NCI-H146 treated with DMSO at 0.1 percent for 48 hours (cell line): Measurements from ENCODE around the gene CNKSR3.

Source experiments
- DNase-seq: peaks from one replicate; lab custom pipeline; 2025; ENCODE audit not compliant: unreplicated experiment; lab: John Stamatoyannopoulos, UW

CNKSR3 gene

GRCh38 chr6:154458565-154459470 lies 51.7 kb downstream of the CNKSR3 start:
- DNase-seq = no peak

GRCh38 chr6:154457881-154458284 lies 52.6 kb downstream of the CNKSR3 start:
- peak; percentile 98 for DNase-seq

- DNase-seq = no peak
These were observed 53.3 kb downstream of the CNKSR3 start for GRCh38 chr6:154457046-154457713.

GRCh38 chr6:154453329-154453728 lies 57.2 kb downstream of the CNKSR3 start:
- DNase-seq = peak; percentile 41

GRCh38 chr6:154450498-154450897 lies 60.0 kb downstream of the CNKSR3 start:
- DNase-seq = no peak

GRCh38 chr6:154448448-154449096 lies 61.9 kb downstream of the CNKSR3 start:
- no peak for DNase-seq

DNA sequence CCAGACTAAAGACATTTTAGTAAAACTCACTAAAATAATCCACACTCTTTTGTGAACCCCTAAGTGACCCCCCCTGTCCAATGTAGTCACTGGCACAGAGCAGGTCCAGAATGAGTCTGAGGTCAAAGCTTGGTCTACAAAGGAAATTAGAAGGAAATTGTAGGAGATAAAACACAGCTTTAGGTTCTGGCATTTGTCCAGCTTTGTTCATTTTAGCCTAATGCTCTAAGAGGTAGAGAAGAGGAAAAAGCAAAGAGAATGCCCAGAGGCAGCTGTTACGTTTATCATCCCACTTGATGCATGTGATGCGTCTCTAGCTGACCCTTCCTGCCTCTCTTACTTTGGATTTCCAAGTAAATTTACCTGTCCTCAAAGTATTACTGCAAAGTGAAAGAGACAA lies 62.5 kb downstream of the CNKSR3 start:
- peak; percentile 58 for DNase-seq

DNA sequence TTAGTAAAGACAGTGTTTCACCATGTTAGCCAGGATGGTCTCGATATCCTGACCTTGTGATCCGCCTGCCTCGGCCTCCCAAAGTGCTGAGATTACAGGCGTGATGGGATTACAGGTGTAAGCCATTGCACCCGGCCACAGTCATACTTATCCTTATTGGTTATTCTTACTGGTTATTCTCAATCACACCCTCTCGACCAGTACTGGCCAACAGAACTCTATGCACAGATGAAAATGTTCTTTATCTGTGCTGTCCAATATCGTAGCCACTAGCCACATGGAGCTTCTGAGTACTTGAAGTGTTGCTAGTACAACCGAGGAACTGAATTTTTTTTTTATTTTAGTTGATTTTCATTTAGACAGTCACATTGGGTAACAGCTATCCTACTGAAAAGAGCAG lies 63.5 kb downstream of the CNKSR3 start:
- no peak for DNase-seq

- no peak for DNase-seq
These were observed 65.1 kb downstream of the CNKSR3 start for GRCh38 chr6:154445417-154445816.

DNA sequence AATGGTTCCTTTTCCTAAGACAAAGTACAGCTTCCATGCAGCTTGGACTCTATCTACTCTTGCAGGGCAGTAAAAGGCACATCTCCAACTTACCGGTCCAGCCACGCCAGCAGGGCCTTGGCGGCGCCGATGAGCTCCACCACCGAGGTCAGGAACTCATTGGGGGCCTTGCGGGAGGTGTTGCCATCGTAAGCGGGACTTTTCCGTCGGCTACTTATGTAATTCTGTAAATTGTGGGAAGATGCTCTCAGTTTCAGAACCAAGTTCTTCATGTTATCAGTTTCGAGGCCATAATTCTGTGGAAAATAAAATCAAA lies 68.5 kb downstream of the CNKSR3 start:
- DNase-seq = no peak

GRCh38 chr6:154440422-154441043 lies 70.0 kb downstream of the CNKSR3 start:
- DNase-seq = no peak

DNA sequence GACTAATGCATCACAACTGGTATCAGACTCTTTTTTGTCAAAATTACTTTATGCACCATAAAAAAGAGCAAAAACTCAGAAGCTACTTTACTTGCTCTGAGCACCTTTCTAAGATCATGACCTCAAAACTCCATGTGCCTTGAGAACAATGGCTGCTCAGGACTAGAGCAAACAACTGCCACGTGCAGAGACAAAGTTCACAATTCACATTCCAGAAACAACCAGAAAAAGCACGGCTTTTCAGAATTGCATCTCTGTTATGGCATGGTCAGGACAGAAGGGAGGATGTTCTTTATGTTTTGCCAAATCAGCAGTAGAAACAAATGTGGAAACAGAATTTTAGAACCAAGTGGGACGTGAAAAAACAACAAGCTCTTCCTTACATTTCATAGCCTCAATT lies 70.5 kb downstream of the CNKSR3 start:
- no peak for DNase-seq

GRCh38 chr6:154438882-154439415 lies 71.5 kb downstream of the CNKSR3 start:
- no peak for DNase-seq

DNA sequence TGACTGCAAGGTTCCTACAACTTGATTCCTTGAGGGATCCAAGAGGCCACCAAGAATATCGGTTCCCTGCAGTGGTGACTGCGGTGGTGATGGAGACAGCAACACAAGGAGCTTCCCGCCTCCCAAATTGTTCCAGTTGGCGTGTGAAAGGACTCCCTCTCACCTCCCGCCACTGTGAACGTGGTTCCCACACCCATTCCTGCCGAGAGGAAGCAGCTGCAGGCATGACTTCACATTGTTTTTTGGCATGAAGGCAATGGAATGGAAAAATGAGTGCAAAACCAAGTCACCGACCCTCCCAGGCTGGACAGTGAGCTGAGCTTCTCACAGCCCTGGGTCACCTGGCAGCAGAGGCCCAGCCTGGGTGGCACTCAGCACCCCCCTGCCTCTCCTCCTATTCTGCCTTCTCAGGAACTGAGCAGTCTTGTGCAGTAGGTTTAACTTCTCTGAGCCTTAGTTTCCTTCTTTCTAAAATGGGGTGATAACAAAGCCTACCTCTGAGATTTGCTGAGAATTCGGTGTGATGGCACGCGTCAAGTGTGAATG lies 75.0 kb downstream of the CNKSR3 start:
- no peak for DNase-seq

DNA sequence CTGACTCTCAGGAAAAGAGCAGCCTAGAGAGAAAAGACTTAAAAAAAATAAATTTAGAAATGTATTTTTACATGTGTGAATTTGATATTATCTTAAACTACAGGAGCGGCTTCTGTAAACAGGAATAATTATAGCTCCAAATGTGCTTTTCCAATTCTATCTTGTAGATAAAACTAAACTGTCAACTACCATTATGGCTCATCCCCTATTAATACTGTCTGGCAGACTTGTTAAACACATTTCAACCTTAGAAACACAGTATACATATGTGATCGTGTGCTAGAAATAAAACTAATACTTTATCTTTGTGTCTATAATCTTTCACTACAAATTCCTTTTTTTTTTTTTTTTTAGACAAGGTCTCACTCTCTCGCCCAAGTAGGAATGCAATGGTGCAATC lies 75.8 kb downstream of the CNKSR3 start:
- no peak for DNase-seq

GRCh38 chr6:154433477-154434241 lies 76.8 kb downstream of the CNKSR3 start:
- DNase-seq = no peak

GRCh38 chr6:154432533-154433476 lies 77.7 kb downstream of the CNKSR3 start:
- no peak for DNase-seq

GRCh38 chr6:154430481-154430919 lies 80.0 kb downstream of the CNKSR3 start:
- no peak for DNase-seq

- DNase-seq = no peak
These were observed 80.8 kb downstream of the CNKSR3 start for GRCh38 chr6:154429711-154430110.
